GM19238 (cell line): ENCODE data around the gene CAPN9.

Experiments used
- DNase-seq: peaks from one replicate; pipeline ENCODE4 v3.0.0; 2011; ENCODE audit warnings: low spot score; ENCODE audit not compliant: insufficient read length

Gene CAPN9

DNA sequence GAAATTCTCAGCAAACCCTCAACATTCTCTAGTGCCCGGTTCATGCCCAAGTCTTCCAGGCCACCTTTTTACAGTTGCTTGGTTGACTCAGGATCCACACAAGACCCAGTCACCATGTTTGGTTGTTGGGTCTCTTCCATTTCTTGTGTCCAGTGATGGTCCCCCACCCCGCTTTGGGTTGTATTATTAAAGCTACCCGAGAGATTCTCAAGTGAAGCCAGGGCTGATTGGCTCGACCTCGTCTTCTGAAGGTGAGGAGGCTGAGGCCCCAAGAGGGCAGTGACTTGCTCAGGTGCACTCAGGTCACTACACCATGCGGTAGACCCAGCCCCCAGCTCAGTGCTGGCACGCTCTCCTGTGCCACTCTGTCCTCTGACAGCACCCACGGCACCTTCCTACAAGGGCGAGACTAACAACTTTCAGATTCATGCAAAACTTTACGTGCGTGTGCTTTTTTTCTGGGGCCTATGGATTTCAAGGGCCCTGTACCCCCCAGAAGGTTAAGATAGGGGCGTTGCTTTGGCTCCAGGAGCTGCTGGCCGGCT, 50.3 kb downstream of the CAPN9 start:
- DNase-seq, result no peak

GRCh38 chr1:230797942-230798365, 50.8 kb downstream of the CAPN9 start:
- DNase-seq, result no peak

- DNase-seq, result no peak
Observed at GRCh38 chr1:230798491-230798890, 51.3 kb downstream of the CAPN9 start.

DNA sequence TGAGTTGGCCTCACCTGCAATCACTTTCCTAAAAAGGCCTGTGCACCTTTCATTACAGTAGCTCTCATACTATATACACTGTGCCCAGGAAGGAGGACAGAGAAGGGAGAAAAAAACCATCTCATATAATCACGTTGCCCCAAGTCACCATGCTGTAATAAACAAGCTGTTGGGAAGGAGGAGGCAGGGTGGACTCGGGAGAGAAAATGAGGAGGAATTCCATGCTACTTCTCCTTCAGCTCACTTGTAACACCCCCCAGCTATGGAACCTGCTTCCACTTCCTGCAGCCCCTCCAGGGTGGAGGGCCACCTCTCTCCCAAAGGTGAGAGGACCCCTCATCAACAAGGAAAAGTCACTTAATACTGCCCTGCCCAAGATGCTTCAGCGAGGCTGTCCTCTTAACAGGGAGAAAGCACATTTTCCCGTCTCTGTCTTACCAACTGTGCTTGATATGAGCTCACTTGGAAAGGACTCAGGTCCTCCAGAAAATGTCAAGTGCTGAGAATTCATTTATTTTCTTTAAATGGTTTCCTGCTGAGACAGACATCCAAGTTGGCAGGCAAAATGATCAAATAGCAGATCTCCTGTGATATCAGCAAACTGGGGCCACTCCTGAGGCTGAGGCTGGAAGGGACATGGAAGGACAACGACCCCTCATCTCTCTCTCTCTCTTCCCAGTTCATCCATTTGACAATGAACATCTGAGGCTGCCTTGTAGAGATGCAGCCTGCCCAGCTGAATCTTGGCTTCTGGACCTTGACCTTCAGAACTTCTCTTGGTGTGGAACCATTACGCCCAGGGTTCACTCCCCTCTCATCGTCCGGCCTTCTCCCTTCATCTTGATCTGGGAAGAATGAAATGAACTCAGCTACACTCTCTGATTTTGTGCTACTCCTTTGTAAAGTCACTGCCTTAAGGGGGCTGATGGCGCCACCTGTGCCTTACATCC, 54.0 kb downstream of the CAPN9 start:
- DNase-seq, result no peak

DNA sequence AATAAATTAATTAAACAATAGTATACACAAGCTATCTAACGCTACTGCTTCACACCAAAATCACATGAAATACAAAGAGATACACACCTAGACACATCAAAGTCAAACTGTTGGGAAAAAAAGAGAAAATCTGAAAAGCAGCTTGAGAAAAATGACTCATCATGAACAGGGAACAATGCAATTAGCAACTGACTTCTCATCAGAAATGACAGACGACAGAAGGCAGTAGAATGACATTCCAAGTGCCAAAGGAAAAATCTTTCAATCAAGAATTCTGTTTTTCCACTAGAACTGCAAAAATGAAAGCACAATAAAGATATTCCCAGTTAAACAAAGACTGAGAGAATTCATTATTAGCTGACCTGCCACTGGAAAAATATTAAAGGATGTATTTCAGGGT, 57.2 kb downstream of the CAPN9 start:
- no peak for DNase-seq

- no peak for DNase-seq
Observed at GRCh38 chr1:230806552-230806951, 59.4 kb downstream of the CAPN9 start.

DNA sequence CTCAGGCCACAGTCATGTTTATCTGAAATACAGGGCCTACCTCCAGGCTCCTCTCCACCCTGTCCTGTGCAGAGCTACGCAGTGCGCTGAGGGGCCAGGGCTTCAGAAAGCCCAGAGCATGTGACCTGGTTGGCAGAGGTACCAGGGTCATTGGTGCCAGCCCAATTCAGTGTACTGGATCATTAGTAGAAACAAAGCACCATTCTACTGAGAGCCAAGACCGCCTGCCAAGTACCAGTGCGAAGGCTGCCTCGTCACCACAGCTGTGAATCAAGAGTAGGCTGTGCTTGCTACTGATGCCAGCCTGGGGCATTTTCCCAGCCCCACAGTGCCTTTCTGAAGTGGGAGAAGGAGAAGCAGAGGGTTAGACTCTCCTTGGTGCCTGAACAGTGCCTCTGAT, 59.8 kb downstream of the CAPN9 start:
- DNase-seq, result no peak

- DNase-seq, result no peak
Observed at GRCh38 chr1:230807561-230808280, 60.5 kb downstream of the CAPN9 start.

DNA sequence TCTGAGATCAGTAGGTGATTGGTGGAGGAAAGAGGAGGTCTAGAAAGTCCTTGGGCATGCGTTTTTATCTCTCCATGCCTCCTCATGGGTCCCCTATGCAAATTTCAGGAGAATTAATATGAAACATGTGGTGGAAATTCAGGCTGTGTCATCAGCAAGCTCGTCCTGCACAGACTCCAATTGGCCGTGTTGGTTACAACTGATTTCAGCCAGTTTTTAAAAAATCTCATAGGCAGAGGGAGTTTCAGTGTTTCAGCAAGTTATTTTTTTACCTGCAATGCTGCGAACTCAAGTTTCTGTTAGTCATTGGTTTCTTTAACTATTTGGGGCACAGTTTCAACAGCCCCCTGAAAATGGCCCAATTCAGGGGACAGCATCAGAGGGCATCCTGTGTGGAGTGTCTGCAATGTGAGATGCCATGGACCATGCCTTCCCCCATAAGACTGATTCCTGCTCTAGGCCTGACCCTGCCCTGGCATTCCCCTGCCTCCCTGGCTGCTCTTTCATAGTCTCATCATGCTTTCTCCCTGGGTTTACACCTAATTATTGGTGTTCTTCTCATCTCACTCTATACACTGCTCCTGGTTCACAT, 61.2 kb downstream of the CAPN9 start:
- DNase-seq, result no peak

- no peak for DNase-seq
Observed at GRCh38 chr1:230809256-230809990, 62.2 kb downstream of the CAPN9 start.

- no peak for DNase-seq
Observed at GRCh38 chr1:230812568-230812967, 65.4 kb downstream of the CAPN9 start.

DNA sequence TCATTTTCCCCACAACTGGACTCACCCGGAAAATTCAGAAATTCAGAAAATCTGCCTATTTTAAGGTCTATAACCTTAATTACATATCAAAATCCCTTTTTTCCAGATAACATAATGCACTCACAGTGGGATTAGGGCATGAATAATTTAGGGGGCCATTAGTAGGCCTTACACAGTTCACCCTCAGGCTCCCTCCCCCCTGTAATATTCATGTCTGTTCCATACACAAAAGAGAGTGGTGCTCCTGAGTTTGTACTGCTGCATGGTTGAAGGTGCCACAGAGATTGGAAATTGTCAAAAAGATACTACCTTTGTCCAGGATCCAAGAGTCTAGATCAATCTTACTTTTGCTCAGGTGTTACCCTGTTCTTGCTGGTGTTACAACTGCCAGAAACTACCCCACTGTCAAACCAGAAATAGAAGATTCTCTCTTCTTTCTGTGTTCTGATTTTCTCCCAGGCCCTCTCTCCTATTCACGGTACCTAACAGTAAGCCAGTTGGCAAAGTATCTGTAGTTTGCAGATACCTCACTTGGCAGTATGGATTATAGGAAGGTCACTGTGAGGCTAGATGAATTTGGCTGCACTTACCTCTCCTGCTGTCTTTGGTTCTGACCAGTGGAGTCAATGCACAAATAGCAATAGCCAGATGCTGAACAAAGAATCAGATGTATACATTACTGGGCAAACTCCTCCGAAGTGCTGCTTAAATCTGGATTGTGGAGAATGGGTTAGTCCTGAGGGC, 67.9 kb downstream of the CAPN9 start:
- DNase-seq, result no peak

DNA sequence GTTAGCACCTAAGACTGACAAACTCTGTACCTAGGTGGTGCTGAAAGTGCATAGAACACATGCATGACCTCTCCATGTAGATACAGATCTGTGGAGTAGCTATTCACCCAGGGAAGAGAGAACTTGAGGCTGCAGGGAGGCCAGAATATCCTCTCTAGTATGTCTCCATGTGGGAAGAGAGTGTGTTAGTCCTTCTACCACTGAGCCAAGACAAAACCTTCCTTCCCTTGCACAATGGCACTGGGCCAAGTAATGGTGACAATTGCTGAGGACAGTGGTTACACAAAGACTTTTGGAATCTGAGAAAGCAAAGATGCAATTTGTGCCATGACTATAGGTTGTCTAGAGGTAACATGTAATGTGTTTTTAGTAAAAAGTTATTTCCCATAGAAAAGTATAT, 68.8 kb downstream of the CAPN9 start:
- no peak for DNase-seq

GRCh38 chr1:230818367-230818766, 71.2 kb downstream of the CAPN9 start:
- DNase-seq, result no peak

- no peak for DNase-seq
Observed at GRCh38 chr1:230818901-230819300, 71.7 kb downstream of the CAPN9 start.

GRCh38 chr1:230819976-230820375, 72.8 kb downstream of the CAPN9 start:
- no peak for DNase-seq

- no peak for DNase-seq
Observed at GRCh38 chr1:230820568-230820967, 73.4 kb downstream of the CAPN9 start.

- no peak for DNase-seq
Observed at GRCh38 chr1:230821346-230821745, 74.2 kb downstream of the CAPN9 start.

DNA sequence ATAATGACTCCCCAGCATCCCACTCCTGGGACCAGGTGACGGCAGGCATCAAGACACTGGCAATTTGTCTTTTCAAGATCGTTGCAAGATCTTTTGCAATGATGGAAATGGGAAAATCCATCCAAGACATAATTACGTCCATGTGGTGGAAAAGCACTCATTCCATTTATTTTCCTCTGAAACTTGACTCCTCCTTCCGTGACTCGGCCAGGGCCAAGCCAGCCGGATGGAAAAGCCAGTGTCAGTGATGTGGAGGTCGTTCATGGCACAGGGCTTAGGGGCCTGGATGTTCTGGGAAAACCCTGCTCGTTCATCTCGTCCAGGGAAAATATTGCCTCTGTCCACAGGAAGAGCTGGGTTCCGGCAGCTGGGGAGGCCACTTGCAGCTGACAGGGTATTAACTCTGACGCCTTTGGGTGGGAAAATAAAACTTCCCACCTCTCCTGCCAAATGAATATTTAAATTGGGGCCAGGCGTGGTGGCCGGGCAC, 74.9 kb downstream of the CAPN9 start:
- DNase-seq, result no peak

DNA sequence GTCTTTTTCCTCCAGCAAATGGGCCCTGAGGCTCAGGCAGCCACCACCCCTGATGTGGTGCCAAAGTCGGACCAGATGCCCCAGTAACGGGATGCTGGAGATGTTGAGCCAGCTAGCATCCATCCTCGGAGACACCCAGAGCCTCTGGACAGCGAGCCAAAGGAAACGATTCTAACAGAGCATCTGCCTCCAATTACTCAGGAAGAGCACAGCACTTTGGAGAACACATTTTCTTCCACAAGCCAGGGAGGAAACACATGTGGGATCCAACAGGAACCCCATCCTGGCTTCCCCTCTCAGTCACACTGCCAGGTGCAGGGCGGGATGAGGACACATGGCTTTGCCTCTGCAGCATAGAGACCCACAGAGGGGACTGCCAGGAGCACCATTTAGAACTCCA, 76.2 kb downstream of the CAPN9 start:
- no peak for DNase-seq
